Effector CD4-positive, alpha-beta T cell (primary cell): ENCODE results near the gene NOL4L.

ENCODE experiments used
- DNase-seq: peaks from one replicate; pipeline ENCODE4 v3.0.0-alpha.2; 2020

The NOL4L gene

GRCh38 chr20:32481311-32482142 lies 103.6 kb downstream of the NOL4L start:
- no peak for DNase-seq

GRCh38 chr20:32480371-32481241 lies 104.5 kb downstream of the NOL4L start:
- DNase-seq = no peak

DNA sequence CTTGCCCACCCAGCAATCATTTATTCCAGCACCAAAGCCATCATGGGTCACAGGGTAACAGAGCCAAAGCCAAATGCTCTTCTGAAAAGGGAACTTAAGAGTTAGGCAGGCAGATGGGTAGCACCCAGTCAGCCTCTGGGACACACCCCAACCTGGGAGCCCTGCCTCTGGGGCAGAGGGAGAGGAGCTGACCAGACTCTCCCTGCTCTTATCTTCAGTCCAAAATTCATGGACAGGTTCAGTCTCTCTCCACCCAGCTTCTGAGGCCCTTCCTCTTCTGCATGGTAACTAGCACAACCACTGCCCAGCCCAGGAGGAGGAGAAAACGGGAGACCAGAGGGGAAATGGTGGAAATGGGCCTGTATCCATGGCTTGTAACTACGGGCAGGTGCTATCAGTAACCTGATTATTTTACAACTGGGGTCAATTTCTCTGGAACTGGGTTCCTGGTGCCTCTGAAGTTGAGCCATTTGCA lies 105.4 kb downstream of the NOL4L start:
- DNase-seq = no peak

DNA sequence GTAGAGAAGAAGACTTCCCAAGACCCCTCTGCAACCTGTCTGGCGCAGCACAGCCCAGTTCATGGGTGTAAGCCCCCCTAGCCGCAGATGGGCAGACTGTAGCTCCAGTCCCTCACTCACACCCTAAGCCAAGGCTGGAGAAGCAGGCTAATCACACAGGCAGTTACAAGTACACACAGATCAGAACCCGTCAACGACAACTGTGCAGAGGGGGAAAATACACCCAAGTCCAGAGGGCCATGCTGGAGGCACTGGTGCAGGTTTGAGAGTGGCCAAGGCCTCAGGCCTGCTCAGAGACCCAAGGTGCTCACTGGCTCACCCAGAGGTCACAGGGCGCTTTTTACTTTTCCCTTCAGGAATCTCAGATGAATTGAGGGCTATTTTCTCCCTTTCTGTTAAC lies 106.1 kb downstream of the NOL4L start:
- DNase-seq = no peak

DNA sequence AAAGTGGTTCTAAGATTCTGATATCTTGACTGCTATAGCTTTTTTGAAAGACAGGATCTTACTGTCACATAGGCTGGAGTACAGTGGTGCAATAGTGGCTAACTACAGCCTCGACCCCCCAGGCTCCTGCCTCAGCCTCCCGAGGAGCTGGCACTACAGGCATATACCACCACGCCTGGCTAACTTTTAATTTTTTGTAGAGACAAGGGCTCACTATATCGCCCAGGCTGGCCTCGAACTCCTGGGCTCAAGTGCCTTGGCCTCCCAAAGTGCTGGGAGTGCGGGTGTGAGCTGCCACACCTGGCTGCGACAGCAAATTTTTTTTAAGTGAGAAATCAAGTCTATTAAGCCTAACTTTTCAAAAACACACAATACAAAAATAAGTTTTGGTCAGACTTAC lies 106.6 kb downstream of the NOL4L start:
- DNase-seq = no peak

- no peak for DNase-seq
These were observed 107.3 kb downstream of the NOL4L start for GRCh38 chr20:32477594-32478512.

DNA sequence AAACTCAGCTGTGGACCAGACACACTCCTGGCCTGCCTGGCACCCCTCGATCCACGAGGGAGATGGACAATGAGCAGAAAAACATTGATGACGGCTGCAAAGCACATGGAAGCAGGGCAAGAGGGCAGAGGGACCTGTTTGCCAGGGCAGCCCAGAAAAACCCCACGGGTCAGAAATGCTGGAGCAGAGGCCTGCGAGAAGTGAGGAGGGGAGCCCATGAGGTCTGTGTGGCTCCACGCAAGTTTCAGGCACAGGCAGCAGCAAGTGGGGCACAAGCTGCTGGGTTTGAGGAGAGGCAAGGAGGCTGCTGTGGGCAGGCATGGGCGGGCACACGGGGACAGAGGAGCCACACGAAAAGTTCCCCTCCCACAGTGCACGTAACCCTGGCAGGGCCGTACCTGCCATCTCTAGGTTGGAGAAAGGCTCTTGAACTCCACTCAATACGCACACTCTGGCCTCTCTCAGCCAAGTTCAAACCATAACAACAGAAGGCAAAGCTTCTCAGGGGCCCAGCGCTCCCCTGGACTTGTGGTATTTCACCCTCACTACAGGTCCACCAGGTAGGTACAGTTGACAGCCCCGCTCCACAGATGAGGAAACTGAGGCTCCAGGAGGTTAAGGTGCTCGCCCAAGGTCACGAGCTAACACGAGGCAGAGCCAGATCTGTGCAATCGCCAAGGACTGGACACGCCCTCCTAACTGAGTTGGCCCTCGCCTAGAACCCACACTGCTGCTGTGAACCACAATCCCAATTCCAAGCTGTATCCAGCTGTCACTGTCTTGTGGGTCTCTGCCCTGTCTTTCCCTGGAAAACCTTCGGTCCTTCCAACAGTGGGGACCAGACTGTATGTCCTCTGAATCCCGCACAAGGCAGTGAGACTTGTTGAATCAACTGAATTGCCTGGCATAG lies 108.2 kb downstream of the NOL4L start:
- DNase-seq = no peak

DNA sequence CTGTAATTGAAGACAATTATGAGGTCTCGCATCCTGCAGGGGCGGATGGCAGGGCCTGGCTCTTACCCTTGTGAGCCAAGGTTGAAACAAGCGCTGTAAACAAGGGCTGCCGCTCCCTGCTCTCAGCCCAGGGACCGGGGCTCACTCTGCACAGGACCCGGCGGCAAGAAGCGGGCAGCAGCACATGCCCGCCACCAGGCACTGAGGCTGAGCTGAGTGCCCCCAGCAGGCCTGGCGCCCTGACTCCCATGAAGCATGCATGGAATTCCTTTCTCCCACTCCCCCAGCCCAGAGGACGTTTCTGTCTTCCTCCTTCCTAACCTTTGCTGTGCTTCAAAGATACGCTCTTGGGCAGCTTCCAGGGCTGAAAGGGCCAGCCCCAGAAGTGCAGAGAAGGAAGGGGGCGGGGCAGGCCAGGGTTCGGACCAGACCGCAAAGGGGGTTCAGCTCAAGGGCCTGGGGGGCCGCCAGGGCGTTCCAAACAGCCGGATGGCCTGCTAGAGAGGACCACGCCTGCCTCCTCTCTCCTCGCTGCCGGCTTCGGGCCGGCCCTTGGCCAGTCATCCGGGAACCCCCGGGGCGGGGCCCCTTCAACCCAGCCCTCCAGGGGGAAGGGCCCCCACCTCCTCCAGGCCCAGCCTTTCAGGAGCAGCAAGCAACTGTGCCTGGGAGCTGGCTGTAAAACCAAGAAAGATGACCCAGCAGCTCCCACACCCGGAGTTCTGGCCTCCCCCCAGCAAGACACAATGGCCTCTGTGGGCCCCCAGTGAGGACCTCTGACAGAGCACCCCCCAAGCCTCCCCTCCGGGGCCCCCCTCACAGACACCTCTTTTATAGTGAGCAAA lies 109.9 kb downstream of the NOL4L start:
- no peak for DNase-seq

GRCh38 chr20:32474717-32474966 lies 110.5 kb downstream of the NOL4L start:
- DNase-seq = no peak

DNA sequence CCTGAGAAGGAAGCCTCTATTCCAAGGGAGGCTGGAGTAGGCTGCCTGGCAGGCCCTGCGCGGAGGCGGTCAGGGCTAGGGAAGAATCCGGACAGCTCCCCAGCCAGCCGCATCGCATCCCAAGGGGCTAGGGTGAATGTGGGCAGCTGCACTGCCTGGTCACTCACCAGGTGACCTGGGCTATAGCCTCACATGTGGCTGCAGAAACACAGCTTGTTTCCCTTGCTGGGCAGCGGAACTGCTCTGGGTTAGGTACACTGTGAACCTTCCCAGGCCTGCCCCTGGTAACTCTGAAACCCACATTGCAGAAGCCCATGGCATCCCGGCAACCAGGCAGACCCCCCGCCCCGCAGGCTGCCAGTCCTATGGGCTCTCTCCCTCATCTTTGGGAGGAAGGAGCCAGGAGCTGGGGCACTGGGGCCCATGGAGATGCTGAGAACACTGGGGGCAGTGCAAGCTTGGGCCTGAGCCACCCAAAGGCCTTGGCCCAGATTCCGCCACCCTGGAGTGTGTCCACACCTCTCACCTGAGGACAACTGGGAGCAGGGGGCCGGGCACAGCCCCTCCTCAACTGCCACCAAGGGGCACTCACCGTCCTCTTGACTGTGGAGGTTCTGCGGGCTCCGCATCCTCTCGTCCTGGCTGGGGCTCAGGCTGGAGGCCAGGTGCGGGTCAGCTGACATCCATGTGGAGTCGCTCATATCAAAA lies 111.0 kb downstream of the NOL4L start:
- DNase-seq = no peak

DNA sequence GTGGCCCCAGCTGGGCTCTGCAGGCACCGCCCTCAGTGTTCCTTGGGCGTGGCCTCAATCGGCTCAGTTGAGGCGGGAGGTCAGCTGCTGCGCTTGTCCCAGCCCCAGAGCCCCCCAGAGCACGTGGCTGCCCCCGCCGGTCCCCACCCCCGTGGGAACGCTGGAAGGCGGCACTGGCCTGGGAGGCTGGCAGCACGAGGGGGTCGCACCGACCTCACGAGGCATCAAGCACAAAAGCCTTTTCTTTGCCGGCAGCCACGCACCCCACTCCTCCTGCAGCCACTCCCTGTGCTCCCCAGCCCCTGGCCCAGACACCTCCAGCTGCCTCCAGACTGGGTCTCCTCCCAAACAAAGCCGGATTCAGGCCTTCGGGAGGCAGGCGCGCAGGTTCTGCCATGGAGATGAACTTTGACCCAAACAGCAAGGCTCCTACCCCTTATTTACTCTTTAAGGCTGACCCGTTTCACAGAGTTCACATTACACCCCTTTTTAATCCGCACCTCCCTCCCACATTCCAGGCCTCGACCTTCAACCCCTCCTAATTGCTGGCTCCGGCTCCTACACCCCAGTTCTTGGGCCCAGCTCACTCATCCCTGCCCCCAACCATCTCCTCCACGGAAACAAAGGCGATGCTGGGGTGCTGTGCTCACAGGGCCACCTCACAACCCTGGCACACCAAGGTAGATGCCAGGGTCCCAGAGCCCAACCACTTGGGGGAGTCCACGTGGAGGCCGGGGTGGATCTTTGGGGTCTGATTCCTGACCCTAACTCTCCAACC lies 111.7 kb downstream of the NOL4L start:
- DNase-seq = no peak

DNA sequence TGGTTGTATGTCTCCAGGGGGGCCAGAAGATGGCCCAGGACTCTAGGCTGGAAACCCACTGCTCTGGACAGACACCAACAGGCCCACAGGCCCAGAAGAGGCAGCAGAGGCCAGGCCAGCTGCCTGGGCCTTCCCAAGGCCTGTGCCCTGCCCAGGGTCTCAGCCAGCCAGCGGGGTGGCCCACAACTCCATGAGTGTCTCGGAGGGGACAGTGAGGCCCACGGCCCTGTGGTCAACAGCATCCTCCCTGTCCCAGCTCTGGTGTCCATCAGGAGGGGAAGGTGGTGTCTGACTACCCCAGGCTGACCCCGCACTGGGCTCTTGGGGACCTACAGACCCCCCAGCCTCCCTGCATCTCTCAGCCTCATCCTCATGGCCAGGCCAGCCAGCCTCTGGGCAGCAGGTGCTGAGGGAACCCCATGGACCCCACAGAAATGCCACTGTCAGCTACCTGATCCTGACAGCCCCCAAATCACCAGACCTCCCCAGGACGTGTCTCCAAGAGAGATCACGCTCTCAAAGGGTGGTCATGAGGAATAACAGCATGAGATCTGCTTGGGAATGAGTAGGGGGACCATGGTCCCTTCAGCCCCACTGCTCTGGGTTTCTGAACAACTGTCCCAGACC lies 112.4 kb downstream of the NOL4L start:
- no peak for DNase-seq

DNA sequence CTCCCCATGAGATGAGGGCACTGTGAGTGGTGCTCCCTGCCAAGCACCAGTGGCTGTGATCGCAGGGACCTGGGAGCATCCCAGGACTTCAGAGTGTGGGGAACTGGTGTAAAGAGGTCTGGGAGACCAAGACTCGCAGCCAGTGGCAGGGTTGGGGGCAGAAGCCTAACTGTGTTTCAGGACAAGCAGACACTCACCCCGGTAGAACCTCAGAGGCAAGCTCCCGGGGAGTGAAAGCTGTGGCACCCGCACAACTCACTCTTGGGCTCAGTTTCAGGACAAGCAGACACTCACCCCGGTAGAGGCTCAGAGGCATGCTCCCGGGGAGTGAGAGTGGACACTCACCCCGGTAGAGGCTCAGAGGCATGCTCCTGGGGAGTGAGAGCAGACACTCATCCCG lies 114.2 kb downstream of the NOL4L start:
- no peak for DNase-seq

DNA sequence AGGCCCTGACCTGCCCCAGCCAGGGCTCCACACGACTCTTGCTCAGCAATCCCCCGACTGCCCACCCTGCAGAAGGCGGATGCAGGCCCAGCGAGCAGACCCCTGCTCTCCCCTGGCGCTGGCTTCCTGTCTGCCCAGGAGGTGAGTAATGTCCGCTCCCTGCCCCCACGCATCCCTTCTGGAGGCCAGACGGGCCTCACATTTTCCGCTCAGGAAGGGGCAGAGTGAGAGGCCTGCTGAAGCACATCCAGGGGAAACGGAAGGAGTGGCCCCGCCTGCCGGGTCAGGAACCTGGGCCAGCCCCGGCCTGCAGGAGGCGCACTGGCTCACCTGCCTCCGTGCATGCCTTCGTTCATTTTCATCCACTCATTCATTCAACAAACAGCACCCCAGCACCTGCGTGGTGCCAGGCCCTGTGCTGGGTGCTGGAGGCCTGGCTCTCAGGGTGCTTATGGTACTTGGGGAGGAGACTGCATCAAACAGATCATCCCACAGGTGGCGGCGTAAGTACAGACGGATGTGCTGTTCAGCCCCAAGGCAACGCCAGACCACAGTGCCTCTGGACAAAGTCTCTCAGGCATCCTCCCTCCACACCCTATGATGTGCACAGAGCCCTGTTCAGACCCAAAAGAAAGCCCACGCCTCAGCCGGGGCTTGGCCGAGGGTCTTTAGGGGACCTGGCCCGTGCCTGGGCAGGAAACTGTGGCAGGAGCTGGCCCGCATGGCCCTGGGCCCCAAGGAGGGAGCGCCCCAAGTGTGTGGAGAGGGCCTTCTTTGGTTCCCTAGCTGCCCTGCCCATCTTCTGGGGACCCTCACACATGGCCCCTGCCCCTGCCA lies 114.9 kb downstream of the NOL4L start:
- DNase-seq = no peak

DNA sequence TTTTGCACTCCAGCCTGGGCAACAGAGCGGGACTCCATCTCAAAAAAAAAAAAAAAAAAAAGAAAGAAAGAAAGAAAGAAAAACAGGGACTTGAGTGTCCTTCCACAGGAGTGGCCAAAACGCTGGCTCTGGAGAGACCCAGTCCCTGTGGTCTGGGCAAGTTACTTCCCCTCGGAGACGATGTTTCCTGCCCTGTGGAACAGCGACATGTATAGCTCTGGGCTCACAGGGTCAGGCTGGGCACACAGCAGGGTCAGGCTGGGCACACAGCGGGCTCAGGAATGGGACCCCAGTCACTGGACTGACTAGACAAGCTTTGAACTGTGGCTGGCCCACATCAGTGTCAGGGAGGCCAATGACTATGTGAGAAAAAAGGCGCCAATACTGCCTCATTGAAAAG lies 116.3 kb downstream of the NOL4L start:
- no peak for DNase-seq

DNA sequence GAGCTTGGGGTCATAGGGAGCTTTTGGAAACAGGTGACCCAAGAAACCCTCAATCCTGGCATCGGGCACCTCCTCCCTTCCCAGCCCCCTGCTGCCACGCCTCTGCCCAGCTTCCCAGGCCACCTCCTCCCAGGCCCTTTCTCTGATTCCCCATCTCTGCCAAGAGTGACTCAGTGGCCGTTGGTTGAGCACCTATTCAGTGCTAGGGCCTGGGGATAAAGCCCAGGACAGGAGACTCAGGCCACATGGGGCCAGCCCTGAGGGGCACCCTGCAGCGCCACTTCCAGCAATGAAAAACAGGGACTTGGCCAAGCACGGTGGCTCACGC lies 116.9 kb downstream of the NOL4L start:
- no peak for DNase-seq

GRCh38 chr20:32467506-32468312 lies 117.4 kb downstream of the NOL4L start:
- DNase-seq = no peak
